ENCODE data around the gene DPT.

DNA sequence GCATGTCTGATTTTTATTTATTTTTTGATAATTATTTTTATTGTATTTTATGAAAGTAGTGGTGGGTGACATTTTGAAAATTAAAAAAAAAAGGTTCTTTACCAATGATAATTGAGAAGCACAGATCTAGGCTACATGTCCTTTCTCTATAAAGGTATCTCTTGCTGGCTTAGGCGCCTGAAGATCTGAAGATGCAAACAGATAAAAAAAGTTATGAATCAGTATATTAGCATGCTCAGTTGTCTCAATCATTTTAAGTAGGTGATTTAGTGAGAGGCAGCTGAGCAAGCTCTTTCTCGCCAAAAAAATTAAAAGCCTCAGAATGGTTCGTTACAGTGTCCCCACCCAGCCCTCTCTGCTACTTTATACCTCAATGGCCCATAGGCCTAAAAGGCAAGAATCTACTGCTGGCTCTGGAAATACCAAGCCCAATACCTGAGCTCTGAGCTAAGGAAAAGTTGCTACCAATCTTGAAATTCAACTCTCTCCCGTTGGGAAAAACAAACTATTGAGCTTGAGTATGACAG, 42.2 kb upstream of the DPT start:
- TF ChIP-seq POLR2A (IDR thresholded peaks at IDR 0.05): no peak
- TF ChIP-seq, protein P1, sequence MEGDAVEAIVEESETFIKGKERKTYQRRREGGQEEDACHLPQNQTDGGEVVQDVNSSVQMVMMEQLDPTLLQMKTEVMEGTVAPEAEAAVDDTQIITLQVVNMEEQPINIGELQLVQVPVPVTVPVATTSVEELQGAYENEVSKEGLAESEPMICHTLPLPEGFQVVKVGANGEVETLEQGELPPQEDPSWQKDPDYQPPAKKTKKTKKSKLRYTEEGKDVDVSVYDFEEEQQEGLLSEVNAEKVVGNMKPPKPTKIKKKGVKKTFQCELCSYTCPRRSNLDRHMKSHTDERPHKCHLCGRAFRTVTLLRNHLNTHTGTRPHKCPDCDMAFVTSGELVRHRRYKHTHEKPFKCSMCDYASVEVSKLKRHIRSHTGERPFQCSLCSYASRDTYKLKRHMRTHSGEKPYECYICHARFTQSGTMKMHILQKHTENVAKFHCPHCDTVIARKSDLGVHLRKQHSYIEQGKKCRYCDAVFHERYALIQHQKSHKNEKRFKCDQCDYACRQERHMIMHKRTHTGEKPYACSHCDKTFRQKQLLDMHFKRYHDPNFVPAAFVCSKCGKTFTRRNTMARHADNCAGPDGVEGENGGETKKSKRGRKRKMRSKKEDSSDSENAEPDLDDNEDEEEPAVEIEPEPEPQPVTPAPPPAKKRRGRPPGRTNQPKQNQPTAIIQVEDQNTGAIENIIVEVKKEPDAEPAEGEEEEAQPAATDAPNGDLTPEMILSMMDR (IDR thresholded peaks at IDR 0.05): no peak
